GM12872 (cell line): Measurements from ENCODE around the gene BICD1.

Source experiments
- TF ChIP-seq, protein P1 (sequence below): IDR thresholded peaks from 3 replicates; pipeline ENCODE4 v1.5.1; 2011; ENCODE audit warnings: low read depth, mild to moderate bottlenecking, low read length, moderate library complexity; ENCODE audit not compliant: insufficient read depth

Gene BICD1

DNA sequence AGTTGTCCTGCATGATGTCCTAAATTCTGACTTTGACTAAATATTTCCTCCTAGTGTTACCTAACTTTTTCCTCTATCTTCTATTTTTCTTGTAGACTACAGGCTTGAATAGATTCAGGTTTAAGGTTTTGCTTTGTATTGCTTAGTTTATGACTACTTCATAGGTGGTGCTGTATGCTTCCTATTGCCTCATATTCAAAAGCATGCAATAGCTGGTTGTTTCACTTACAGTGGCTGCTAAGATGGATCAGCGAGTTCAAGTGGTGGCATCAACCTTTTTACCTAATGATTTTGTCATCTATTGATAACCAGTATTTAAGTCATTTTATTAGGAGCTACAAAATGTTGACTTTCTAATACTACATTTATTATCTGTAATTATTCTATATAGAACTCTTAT lies 36.3 kb upstream of the BICD1 start:
- TF ChIP-seq, protein P1, sequence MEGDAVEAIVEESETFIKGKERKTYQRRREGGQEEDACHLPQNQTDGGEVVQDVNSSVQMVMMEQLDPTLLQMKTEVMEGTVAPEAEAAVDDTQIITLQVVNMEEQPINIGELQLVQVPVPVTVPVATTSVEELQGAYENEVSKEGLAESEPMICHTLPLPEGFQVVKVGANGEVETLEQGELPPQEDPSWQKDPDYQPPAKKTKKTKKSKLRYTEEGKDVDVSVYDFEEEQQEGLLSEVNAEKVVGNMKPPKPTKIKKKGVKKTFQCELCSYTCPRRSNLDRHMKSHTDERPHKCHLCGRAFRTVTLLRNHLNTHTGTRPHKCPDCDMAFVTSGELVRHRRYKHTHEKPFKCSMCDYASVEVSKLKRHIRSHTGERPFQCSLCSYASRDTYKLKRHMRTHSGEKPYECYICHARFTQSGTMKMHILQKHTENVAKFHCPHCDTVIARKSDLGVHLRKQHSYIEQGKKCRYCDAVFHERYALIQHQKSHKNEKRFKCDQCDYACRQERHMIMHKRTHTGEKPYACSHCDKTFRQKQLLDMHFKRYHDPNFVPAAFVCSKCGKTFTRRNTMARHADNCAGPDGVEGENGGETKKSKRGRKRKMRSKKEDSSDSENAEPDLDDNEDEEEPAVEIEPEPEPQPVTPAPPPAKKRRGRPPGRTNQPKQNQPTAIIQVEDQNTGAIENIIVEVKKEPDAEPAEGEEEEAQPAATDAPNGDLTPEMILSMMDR = no peak

DNA sequence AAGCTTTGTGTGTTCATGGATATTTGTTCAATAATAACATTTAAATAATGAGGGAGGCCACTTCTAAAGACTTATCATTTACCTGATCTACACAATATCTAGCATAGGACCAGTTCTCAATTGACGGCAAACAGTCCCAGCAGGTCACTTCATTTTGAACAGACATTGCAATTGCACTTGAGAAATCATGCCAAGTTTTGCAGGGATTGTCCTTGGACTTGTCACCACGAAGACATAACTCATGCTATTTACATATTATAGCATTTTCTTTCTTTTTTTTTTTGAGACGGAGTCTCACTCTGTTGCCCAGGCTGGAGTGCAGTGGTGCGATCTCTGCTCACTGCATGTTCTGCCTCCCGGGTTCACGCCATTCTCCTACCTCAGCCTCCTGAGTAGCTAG lies 34.5 kb upstream of the BICD1 start:
- TF ChIP-seq, protein P1 = no peak

DNA sequence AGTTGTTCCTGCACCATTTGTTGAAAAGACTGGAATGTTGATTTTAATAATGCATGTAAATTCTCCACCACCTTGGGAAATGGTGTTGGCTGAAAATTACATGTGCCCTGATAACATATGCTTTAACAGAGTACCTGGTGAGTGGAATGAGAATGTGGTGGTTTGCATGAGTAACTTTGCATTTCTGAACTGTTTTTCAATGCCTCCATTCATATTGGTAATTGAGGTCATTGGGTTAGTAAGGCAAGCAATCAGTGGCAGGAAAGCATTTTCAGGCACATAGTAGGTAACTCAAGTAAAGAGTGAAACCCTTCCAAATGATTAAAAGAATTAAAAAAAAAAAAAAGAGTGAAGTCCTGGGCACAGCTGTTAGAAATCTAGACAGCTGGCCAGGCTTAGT lies 32.2 kb upstream of the BICD1 start:
- TF ChIP-seq, protein P1 = no peak

DNA sequence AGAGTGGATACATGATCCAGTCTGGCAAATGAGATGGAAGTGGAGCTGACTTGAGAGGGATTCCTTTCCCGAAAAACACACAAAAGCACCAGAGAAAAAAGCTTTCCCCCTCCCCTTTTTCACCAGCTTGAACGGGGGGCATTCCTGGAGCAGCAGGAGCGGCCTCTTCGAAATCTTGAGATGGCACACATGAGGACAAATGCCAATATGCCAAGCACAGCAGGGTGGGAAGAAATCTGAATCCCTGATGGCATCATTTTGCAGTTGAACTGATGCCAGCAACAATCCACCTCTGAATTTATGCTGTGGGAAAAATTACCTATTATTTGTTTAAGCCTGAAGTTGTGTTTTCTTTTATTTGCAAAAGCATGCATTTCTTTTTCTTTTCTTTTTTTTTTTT lies 29.7 kb upstream of the BICD1 start:
- TF ChIP-seq, protein P1 = no peak

DNA sequence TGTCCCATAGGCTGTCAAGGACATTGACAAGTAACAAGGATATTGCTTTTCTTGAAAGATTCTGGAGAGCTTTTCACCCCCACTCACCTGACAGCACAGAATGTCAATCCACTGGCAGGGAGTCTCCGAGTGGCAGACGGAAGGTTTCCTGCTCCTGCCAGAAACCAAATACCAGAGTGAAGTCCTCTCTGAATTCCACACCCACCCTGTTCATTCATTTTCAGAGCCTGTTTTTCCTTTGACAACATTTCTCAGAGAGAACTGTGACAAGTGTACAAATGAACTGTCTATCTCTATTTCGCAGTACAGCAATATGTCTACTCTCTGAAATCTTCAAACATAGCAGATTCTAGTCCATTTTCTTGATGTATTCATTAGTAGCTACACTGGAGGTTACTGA lies 26.2 kb upstream of the BICD1 start:
- TF ChIP-seq, protein P1 = no peak

DNA sequence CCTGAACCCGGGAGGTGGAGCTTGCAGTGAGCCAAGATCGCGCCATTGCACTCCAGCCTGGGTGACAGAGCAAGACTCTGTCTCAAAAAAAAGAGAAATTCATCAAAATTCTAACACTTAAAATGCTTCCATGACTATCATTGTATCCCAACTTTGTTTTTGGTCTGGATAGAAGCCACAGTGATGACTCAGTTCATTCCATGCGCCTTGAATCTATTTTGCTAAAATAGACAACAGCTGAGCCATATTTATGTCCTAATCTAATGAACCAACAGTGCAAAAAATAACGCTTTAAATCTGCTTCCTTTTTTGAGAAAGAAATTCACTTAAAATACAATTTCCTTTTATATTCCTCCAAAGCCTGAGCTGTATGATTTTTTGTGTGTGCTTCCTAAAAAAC lies 23.2 kb upstream of the BICD1 start:
- TF ChIP-seq, protein P1 = no peak

DNA sequence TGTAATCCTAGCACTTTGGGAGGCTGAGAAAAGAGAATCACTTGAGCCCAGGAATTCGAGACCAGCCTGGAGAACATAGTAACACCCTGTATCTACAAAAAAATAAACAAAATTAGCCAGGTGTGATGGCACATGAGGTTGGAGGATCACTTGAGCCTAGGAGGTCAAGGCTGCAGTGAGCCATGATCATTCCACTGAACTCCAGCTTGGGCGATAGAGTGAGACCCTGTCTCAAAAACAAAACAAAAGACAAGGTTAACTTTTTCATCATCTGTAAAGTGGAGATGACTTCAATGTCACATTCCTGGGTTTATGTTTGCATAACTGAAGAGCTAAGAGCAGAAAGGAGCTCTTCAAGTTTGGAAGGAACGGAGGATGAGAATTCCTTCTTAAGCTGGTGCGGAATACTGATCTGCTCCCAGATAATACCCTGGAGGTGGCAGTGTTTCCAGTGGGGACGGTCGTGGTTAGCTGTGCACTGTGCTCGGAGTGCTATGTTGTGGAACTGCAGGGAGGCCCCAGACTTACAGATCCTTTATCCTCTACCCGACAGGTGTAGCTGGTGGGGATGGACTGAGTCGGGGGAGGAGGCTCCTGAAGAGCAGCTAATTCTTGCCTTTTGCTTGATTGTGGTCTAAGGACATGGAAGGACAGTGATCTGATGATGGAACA lies 22.5 kb upstream of the BICD1 start:
- TF ChIP-seq, protein P1 = no peak
